Upper lobe of left lung (tissue), 4 donors: ENCODE measurements around the gene EAF1.
"Not testable (repeated sequence)": the region's sequence is repeated elsewhere in the genome, so short reads cannot be mapped to it uniquely, and the experiment has no call there.

ENCODE experiments used
- EP300 ChIP-seq, 4 donors: sonication (generic); formaldehyde crosslinking; IDR thresholded peaks; one replicate each; pipeline ENCODE4 v1.5.1; 2017; ENCODE audit warnings: antibody characterized with exemption in 4 of 4, control low read depth in 2 of 4
- POLR2A ChIP-seq, 4 donors: fragments of 450-650 bp; IDR thresholded peaks; one replicate each; pipeline ENCODE4 v1.5.1; 2016 to 2017; ENCODE audit warnings: antibody characterized with exemption in 4 of 4, mild to moderate bottlenecking in 2 of 4
- TF ChIP-seq, protein P1 (sequence below), 6 experiments: fragments of 450-650 bp in 4 of 6; fragments of 200-600 bp in 2 of 6; sonication (generic) in 2 of 6; IDR thresholded peaks; one replicate each; pipeline ENCODE4 v1.5.1; 2016 to 2019; ENCODE audit warnings: antibody characterized with exemption in 6 of 6

DNA sequence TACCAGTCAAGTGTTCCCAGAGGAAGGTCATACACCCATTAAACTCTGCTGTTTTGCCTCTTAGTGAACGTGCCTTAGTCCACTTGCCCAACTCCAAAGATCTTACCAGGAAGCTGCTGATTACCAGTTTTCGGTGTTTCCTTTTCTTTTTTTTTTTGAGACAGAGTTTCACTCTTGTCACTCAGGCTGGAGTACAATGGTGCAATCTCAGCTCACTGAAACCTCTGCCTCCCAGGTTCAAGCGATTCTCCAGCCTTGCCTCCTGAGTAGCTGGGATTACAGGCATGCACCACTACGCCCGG is 40.8 kb upstream of the EAF1 start:
- TF ChIP-seq, protein P1, sequence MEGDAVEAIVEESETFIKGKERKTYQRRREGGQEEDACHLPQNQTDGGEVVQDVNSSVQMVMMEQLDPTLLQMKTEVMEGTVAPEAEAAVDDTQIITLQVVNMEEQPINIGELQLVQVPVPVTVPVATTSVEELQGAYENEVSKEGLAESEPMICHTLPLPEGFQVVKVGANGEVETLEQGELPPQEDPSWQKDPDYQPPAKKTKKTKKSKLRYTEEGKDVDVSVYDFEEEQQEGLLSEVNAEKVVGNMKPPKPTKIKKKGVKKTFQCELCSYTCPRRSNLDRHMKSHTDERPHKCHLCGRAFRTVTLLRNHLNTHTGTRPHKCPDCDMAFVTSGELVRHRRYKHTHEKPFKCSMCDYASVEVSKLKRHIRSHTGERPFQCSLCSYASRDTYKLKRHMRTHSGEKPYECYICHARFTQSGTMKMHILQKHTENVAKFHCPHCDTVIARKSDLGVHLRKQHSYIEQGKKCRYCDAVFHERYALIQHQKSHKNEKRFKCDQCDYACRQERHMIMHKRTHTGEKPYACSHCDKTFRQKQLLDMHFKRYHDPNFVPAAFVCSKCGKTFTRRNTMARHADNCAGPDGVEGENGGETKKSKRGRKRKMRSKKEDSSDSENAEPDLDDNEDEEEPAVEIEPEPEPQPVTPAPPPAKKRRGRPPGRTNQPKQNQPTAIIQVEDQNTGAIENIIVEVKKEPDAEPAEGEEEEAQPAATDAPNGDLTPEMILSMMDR (IDR thresholded peaks at IDR 0.05): not testable (repeated sequence)
- TF ChIP-seq EP300 (IDR thresholded peaks at IDR 0.05): peak in 1 of 4 donors; percentile 23
- TF ChIP-seq POLR2A (IDR thresholded peaks at IDR 0.05): not testable (repeated sequence)
